Measurements from ENCODE around the gene FOXJ1. TPM values are rescaled to one million over a fixed set of nuclear protein-coding genes. Genes with fewer than 3 reads are reported as not detected.
A peak's percentile ranks its signal among the peaks of the same experiment; 100 is the strongest.

Gene FOXJ1
- total and polyA plus RNA-seq, 2 of the 13 experiments (the other 11 are each of a cell fraction or from before 2014, with no cell fraction given), result 0.98 to 1.6 TPM

- no peaks in the 10 kb centered on the region for H4K20me1 ChIP-seq (ENCODE audit: insufficient read depth, low read length)
- in situ Hi-C loops (cut with HindIII; ENCODE audit: extremely low pct_ligation_motif_present, low pct_unique_long_range_greater_than_20kb) (no loop called here), intact Hi-C loops (cut with micrococcal nuclease; ENCODE audit: unreplicated experiment) (no loop called here)
- 70% methylated on average over 18 of the region's 34 CpGs for WGBS (ENCODE audit: low lambda C conversion rate)
- no peaks in the 10 kb centered on the region for H3K36me3 ChIP-seq (replicated peaks in 1 of 2; ENCODE audit: control insufficient read depth in 1 of 2, insufficient read depth in 2 of 2, low read length in 2 of 2)
- peak overlapping the region; percentile 51 for H3K4me2 ChIP-seq (ENCODE audit: low read depth, low read length)
- POLR2A ChIA-PET, result interaction anchor here (1.2 to 1.4 kb wide), 4 partner anchors 44 to 105 kb away, joined by 3 to 6 read pairs (median 4); partner anchors contain the start of gene SRP68
- no peak overlapping the region for H3K27ac ChIP-seq (ENCODE audit: extremely low read length, insufficient read depth, low read length)
- CTCF ChIA-PET (ENCODE audit: low intra/inter-chr PET ratio, low total read pairs), result no interaction called here
- H3K4me1 ChIP-seq (ENCODE audit: insufficient read depth, low read length), result peaks cover 46% of the 10 kb centered on the region
- no TSS peak for BruUV-seq (replicated peaks)
- H3K27me3 ChIP-seq (ENCODE audit: control insufficient read depth in 1 of 2, insufficient read depth in 2 of 2, low read length in 2 of 2), result peaks cover 0 to 1% of the 10 kb centered on the region in 2 experiments; a peak in 1 of 5 replicates
- no peak for DNase-seq (ENCODE audit: low spot score)
- FAIRE-seq, result no peak
- ATAC-seq, result peak; percentile 76
- no peak overlapping the region; the same call in 1 of the 2 replicates for H3K9ac ChIP-seq (ENCODE audit: insufficient read depth, low read depth, low read length)
- no peaks in the 10 kb centered on the region for H3K79me2 ChIP-seq (ENCODE audit: insufficient read depth, low read length)
- H2AFZ ChIP-seq (ENCODE audit: low read length), result no peak overlapping the region
- no peaks in the 10 kb centered on the region for H3K9me3 ChIP-seq (ENCODE audit: low read length)
- peak overlapping the region in 2 of 3 experiments; percentile 26 to 54; a peak in 3 of 6 replicates for H3K4me3 ChIP-seq (replicated peaks in 1 of 3; ENCODE audit: insufficient read depth in 1 of 3, low read depth in 2 of 3, low read length in 3 of 3)
- no peak for TF ChIP-seq ZNF619 (CRISPR knock-in tag; IDR thresholded peaks at IDR 0.05)
- TF ChIP-seq ATF7-NPFF (CRISPR knock-in tag; IDR thresholded peaks at IDR 0.05; ENCODE audit: low read depth), result no peak
- TF ChIP-seq, protein P1, sequence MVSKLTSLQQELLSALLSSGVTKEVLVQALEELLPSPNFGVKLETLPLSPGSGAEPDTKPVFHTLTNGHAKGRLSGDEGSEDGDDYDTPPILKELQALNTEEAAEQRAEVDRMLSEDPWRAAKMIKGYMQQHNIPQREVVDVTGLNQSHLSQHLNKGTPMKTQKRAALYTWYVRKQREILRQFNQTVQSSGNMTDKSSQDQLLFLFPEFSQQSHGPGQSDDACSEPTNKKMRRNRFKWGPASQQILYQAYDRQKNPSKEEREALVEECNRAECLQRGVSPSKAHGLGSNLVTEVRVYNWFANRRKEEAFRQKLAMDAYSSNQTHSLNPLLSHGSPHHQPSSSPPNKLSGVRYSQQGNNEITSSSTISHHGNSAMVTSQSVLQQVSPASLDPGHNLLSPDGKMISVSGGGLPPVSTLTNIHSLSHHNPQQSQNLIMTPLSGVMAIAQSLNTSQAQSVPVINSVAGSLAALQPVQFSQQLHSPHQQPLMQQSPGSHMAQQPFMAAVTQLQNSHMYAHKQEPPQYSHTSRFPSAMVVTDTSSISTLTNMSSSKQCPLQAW (CRISPR knock-in tag; IDR thresholded peaks at IDR 0.05), result no peak
- no peak for TF ChIP-seq IKZF4 (CRISPR knock-in tag; IDR thresholded peaks at IDR 0.05; ENCODE audit: borderline replicate concordance, low read depth, not compliant biosample characterization)
- TF ChIP-seq ZBTB39 (CRISPR knock-in tag; IDR thresholded peaks at IDR 0.05), result no peak
- TF ChIP-seq HNRNPL (IDR thresholded peaks at IDR 0.05; ENCODE audit: low read depth, low read length), result 0 out of 2 replicates have a peak, but pooled peaks have one; percentile 47
- TF ChIP-seq, protein P2, sequence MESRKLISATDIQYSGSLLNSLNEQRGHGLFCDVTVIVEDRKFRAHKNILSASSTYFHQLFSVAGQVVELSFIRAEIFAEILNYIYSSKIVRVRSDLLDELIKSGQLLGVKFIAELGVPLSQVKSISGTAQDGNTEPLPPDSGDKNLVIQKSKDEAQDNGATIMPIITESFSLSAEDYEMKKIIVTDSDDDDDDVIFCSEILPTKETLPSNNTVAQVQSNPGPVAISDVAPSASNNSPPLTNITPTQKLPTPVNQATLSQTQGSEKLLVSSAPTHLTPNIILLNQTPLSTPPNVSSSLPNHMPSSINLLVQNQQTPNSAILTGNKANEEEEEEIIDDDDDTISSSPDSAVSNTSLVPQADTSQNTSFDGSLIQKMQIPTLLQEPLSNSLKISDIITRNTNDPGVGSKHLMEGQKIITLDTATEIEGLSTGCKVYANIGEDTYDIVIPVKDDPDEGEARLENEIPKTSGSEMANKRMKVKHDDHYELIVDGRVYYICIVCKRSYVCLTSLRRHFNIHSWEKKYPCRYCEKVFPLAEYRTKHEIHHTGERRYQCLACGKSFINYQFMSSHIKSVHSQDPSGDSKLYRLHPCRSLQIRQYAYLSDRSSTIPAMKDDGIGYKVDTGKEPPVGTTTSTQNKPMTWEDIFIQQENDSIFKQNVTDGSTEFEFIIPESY (CRISPR knock-in tag; IDR thresholded peaks at IDR 0.05), result peak; percentile 68; the same call in 1 of the 2 replicates
- TF ChIP-seq, protein P3, sequence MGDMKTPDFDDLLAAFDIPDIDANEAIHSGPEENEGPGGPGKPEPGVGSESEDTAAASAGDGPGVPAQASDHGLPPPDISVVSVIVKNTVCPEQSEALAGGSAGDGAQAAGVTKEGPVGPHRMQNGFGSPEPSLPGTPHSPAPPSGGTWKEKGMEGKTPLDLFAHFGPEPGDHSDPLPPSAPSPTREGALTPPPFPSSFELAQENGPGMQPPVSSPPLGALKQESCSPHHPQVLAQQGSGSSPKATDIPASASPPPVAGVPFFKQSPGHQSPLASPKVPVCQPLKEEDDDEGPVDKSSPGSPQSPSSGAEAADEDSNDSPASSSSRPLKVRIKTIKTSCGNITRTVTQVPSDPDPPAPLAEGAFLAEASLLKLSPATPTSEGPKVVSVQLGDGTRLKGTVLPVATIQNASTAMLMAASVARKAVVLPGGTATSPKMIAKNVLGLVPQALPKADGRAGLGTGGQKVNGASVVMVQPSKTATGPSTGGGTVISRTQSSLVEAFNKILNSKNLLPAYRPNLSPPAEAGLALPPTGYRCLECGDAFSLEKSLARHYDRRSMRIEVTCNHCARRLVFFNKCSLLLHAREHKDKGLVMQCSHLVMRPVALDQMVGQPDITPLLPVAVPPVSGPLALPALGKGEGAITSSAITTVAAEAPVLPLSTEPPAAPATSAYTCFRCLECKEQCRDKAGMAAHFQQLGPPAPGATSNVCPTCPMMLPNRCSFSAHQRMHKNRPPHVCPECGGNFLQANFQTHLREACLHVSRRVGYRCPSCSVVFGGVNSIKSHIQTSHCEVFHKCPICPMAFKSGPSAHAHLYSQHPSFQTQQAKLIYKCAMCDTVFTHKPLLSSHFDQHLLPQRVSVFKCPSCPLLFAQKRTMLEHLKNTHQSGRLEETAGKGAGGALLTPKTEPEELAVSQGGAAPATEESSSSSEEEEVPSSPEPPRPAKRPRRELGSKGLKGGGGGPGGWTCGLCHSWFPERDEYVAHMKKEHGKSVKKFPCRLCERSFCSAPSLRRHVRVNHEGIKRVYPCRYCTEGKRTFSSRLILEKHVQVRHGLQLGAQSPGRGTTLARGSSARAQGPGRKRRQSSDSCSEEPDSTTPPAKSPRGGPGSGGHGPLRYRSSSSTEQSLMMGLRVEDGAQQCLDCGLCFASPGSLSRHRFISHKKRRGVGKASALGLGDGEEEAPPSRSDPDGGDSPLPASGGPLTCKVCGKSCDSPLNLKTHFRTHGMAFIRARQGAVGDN (CRISPR knock-in tag; IDR thresholded peaks at IDR 0.05), result peak; percentile 54
- TF ChIP-seq SALL1 (CRISPR knock-in tag; IDR thresholded peaks at IDR 0.05), result 0 out of 2 replicates have a peak, but pooled peaks have one; percentile 31
- no peak for TF ChIP-seq ZNF781 (CRISPR knock-in tag; IDR thresholded peaks at IDR 0.05; ENCODE audit: borderline replicate concordance, not compliant biosample characterization)
- TF ChIP-seq SIN3A (IDR thresholded peaks at IDR 0.05; ENCODE audit: borderline replicate concordance, low read depth, low read length), result no peak
Observed at GRCh38 chr17:76176701-76177574, 35.9 kb upstream of the FOXJ1 start.
